GM23338 (cell line): ENCODE measurements around the gene FAT1. TPM values are rescaled to one million over a fixed set of nuclear protein-coding genes. Genes with fewer than 3 reads are reported as not detected.

Experiments used
- ATAC-seq: fragments of 200-7000 bp; cut with Tn5 transposase; 3 replicates; pipeline ENCODE4 v1.9.1; 2020
- DNase-seq: peaks from one replicate; pipeline ENCODE4 v3.0.0-alpha.2; 2015; ENCODE audit warnings: low spot score
- H2AFZ ChIP-seq: fragments of 200-600 bp; sonication (generic); 2 replicates; pipeline ENCODE4 v1.8.0; 2016; ENCODE audit warnings: antibody characterized with exemption, mild to moderate bottlenecking, moderate library complexity
- H3F3A ChIP-seq: fragments of 200-600 bp; sonication (generic); replicated peaks from 2 replicates; pipeline ENCODE4 v1.8.0; 2017; ENCODE audit warnings: antibody characterized with exemption, mixed run types, low read depth
- H3K27ac ChIP-seq: fragments of 200-600 bp; sonication (generic); 2 replicates; pipeline ENCODE4 v1.6.1; 2016; ENCODE audit warnings: low read depth
- H3K27me3 ChIP-seq: fragments of 200-600 bp; sonication (generic); 2 replicates; pipeline ENCODE4 v1.8.0; 2016; ENCODE audit warnings: mild to moderate bottlenecking, mixed run types, moderate library complexity; ENCODE audit not compliant: insufficient read depth
- H3K36me3 ChIP-seq: fragments of 200-600 bp; sonication (generic); 2 replicates; pipeline ENCODE4 v1.8.0; 2016; ENCODE audit warnings: mild to moderate bottlenecking; ENCODE audit not compliant: insufficient read depth
- H3K4me1 ChIP-seq: fragments of 200-600 bp; sonication (generic); 2 replicates; pipeline ENCODE4 v1.8.0; 2016; ENCODE audit warnings: mild to moderate bottlenecking, moderate library complexity; ENCODE audit not compliant: insufficient read depth
- H3K4me2 ChIP-seq: fragments of 200-600 bp; sonication (generic); 2 replicates; pipeline ENCODE4 v1.7.1; 2017; ENCODE audit warnings: mixed run types
- H3K4me3 ChIP-seq: fragments of 200-600 bp; sonication (generic); 2 replicates; pipeline ENCODE4 v1.6.1; 2016; ENCODE audit warnings: mixed run types
- H3K79me2 ChIP-seq: fragments of 200-600 bp; sonication (generic); replicated peaks from 2 replicates; pipeline ENCODE4 v1.8.0; 2017; ENCODE audit warnings: mild to moderate bottlenecking; ENCODE audit not compliant: insufficient read depth
- H3K9me2 ChIP-seq: fragments of 200-600 bp; sonication (generic); 2 replicates; pipeline ENCODE4 v1.8.0; 2017; ENCODE audit not compliant: insufficient read depth
- H4K20me1 ChIP-seq: fragments of 200-600 bp; sonication (generic); replicated peaks from 2 replicates; pipeline ENCODE4 v1.8.0; 2017; ENCODE audit warnings: mild to moderate bottlenecking; ENCODE audit not compliant: insufficient read depth
- H3K27ac Mint-ChIP-seq: 2 replicates; pipeline ENCODE4 v1.8.0; 2020; ENCODE audit warnings: inconsistent platforms, mild to moderate bottlenecking, moderate library complexity, mixed read lengths
- H3K27me3 Mint-ChIP-seq: 3 replicates; pipeline ENCODE4 v1.8.0; 2022; ENCODE audit warnings: low read depth, mild to moderate bottlenecking, moderate library complexity, mixed read lengths, inconsistent platforms; ENCODE audit not compliant: insufficient read depth, poor library complexity
- H3K36me3 Mint-ChIP-seq: 3 replicates; pipeline ENCODE4 v1.8.0; 2021; ENCODE audit warnings: low read depth, mild to moderate bottlenecking, inconsistent platforms, moderate library complexity, mixed read lengths
- H3K4me1 Mint-ChIP-seq: 3 replicates; pipeline ENCODE4 v1.8.0; 2020; ENCODE audit warnings: mild to moderate bottlenecking, inconsistent platforms, mixed read lengths
- H3K4me3 Mint-ChIP-seq: 3 replicates; pipeline ENCODE4 v1.8.0; 2021; ENCODE audit warnings: moderate library complexity, mild to moderate bottlenecking, inconsistent platforms, mixed read lengths
- H3K9me3 Mint-ChIP-seq: 3 replicates; pipeline ENCODE4 v1.8.0; 2020; ENCODE audit warnings: moderate library complexity, mild to moderate bottlenecking, inconsistent platforms, mixed read lengths
- CREB1 ChIP-seq: fragments of 250-450 bp; sonication (Bioruptor Pico); IDR thresholded peaks from 2 replicates; pipeline ENCODE4 v1.5.0; 2020; ENCODE audit warnings: low read depth, mild to moderate bottlenecking, moderate library complexity
- NANOG ChIP-seq: IDR thresholded peaks from 2 replicates; pipeline ENCODE4 v1.6.1; 2016; ENCODE audit warnings: antibody characterized with exemption, borderline replicate concordance
- POLR2AphosphoS5 ChIP-seq: IDR thresholded peaks from 2 replicates; pipeline ENCODE4 v1.6.1; 2016; ENCODE audit warnings: antibody characterized with exemption, low read depth
- STAT1 ChIP-seq: IDR thresholded peaks from one replicate; pipeline ENCODE4 v1.6.1; 2016; ENCODE audit warnings: antibody characterized with exemption; ENCODE audit not compliant: unreplicated experiment
- ZNF331 ChIP-seq: fragments of 250-450 bp; sonication (Bioruptor Pico); IDR thresholded peaks from 2 replicates; pipeline ENCODE4 v1.5.0; 2020; ENCODE audit warnings: low read depth, mild to moderate bottlenecking, moderate library complexity
- polyA plus RNA-seq: library from polyadenylated mRNA; unstranded; fragments of >200 nt; fragmentation: Nextera tagmentation; extraction: Ambion mirVana; gene quantifications from 2 replicates; pipeline ENCODE4 v1.2.1, GENCODE V29; 2016
- total RNA-seq: library from RNA; depleted of rRNA; stranded (reverse); fragments of >200 nt; shearing (Covaris generic); gene quantifications from 2 replicates; pipeline ENCODE4 v1.2.3, GENCODE V29; 2014
- TF ChIP-seq, protein P1 (sequence below), 2 experiments: fragments of 200-600 bp in 1 of 2; sonication (generic) in 1 of 2; conservative IDR thresholded peaks; 2 replicates each; pipeline versions ENCODE4 v1.5.1 to v1.6.1; 2016 to 2017; ENCODE audit warnings: antibody characterized with exemption in 2 of 2, low read depth in 2 of 2, mild to moderate bottlenecking in 2 of 2, moderate library complexity in 1 of 2
- TF ChIP-seq, protein P2 (sequence below): IDR thresholded peaks from 2 replicates; pipeline ENCODE4 v1.6.1; 2016; ENCODE audit warnings: antibody characterized with exemption

FAT1 gene
- total and polyA plus RNA-seq, 2 experiments from 2014 or later: 37.6 to 137 TPM

DNA sequence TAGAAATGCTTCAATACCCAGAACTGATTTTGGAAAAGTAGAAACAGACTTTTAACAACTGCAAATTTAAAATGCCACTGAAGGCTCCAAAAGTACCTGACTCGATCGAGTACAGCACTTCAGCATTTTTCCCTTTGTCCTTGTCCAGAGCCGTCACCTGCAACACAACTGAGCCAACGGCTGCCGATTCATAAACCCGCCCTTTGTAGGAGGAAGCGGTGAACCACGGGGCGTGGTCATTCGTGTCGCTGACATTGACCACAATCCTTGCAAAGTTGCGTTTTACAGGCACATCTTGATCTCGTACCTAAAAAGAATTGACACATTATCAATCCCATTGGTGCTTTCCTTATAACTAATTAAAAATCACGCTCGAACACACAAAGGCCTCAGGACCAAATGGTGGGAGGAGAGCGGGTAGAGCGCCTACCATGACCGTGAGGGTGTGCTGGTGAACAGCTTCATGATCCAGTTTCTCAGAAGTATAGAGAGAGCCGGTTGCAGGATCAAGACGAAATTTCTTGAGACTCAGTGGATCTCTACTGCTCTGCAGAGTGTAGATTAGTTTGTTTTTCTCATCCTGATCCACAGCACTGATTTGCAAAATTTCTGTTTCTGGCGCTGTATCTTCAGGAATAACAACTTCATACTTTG, 95.5 kb downstream of the FAT1 start (continued):
- no peak for TF ChIP-seq ZNF331 (CRISPR knock-in tag)

DNA sequence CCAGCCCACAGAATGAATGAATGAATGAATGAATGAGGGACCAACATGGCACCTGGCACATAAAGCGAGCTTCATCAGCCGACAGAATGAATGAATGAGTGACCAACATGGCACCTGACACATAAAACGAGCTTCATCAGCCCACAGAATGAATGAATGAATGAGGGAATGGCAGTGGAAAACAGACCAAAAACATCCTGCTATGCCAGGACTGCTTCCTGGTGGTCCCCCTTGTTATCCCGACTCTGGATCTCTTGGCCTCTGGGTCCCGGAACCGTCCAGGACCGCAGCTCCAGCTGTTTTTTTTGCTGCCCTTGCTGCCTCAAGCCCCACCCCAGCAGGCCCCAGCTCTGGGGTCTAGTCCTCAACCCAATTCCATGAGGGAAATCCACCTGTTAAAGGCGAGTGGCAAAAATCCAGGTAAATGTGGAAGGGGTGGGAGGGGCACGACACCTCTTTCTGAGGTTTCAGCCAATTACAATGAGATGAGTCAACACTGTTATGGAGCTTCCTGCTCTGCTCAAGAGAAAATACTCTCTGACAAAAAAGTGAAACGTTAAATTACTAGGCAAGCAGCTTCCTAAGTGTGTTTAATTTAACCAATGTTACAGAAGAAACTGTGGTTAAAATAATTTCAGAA, 96.3 kb downstream of the FAT1 start:
- 0 out of 2 replicates have a peak, but pooled peaks cover 8% of the 10 kb centered on the region for H3K4me1 ChIP-seq
- peaks cover 67% of the 10 kb centered on the region for H3K36me3 Mint-ChIP-seq
- TF ChIP-seq, protein P1, sequence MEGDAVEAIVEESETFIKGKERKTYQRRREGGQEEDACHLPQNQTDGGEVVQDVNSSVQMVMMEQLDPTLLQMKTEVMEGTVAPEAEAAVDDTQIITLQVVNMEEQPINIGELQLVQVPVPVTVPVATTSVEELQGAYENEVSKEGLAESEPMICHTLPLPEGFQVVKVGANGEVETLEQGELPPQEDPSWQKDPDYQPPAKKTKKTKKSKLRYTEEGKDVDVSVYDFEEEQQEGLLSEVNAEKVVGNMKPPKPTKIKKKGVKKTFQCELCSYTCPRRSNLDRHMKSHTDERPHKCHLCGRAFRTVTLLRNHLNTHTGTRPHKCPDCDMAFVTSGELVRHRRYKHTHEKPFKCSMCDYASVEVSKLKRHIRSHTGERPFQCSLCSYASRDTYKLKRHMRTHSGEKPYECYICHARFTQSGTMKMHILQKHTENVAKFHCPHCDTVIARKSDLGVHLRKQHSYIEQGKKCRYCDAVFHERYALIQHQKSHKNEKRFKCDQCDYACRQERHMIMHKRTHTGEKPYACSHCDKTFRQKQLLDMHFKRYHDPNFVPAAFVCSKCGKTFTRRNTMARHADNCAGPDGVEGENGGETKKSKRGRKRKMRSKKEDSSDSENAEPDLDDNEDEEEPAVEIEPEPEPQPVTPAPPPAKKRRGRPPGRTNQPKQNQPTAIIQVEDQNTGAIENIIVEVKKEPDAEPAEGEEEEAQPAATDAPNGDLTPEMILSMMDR (conservative IDR thresholded peaks at IDR 0.05; ENCODE audit: low read depth in 2 of 2): no peak

DNA sequence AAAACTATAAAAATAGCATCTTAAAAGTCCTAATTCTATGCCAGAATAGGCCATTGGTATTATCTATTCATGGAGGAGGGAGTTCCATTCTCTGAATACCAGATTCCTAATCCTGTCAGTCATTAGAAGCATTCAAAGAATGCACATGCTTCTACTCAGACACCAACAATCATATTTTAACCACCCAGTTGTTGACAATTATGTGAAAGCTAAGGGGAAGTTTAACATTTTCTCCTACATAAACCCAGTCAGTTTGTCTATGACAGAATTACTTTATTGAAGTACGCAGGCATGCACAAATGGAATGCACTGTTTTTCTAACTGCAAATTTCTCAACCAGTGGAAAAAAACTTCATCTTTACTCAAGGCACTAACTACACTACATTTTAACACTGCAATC, 98.7 kb downstream of the FAT1 start:
- peaks cover 6% of the 10 kb centered on the region for H3K27me3 Mint-ChIP-seq
- DNase-seq: no peak
- 0 out of 2 replicates have a peak, but pooled peaks cover 4% of the 10 kb centered on the region for H3F3A ChIP-seq
- H3K27ac ChIP-seq: no peak overlapping the region
- H3K36me3 Mint-ChIP-seq: peaks cover 64% of the 10 kb centered on the region
- no peak overlapping the region for H2AFZ ChIP-seq
- no peak overlapping the region for H3K4me3 Mint-ChIP-seq
- H3K4me3 ChIP-seq: no peak overlapping the region
- peaks cover 21% of the 10 kb centered on the region for H3K4me1 Mint-ChIP-seq
- H3K4me2 ChIP-seq: no peak overlapping the region
- H3K9me2 ChIP-seq: no peaks in the 10 kb centered on the region
- ATAC-seq: no peak
- no peaks in the 10 kb centered on the region; the same call in 2 of the 3 replicates for H3K9me3 Mint-ChIP-seq
- no peaks in the 10 kb centered on the region for H3K79me2 ChIP-seq
- H3K4me1 ChIP-seq: 0 out of 2 replicates have a peak, but pooled peaks cover 8% of the 10 kb centered on the region
- no peaks in the 10 kb centered on the region for H3K27me3 ChIP-seq
- no peaks in the 10 kb centered on the region for H4K20me1 ChIP-seq
- no peak overlapping the region for H3K27ac Mint-ChIP-seq
- TF ChIP-seq CREB1 (CRISPR knock-in tag) (no peak), STAT1 (no peak), NANOG (no peak), POLR2AphosphoS5 (no peak)
- TF ChIP-seq, protein P1 (conservative IDR thresholded peaks at IDR 0.05; ENCODE audit: low read depth in 2 of 2): no peak
- TF ChIP-seq, protein P2, sequence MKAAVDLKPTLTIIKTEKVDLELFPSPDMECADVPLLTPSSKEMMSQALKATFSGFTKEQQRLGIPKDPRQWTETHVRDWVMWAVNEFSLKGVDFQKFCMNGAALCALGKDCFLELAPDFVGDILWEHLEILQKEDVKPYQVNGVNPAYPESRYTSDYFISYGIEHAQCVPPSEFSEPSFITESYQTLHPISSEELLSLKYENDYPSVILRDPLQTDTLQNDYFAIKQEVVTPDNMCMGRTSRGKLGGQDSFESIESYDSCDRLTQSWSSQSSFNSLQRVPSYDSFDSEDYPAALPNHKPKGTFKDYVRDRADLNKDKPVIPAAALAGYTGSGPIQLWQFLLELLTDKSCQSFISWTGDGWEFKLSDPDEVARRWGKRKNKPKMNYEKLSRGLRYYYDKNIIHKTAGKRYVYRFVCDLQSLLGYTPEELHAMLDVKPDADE: no peak
- peaks cover 14% of the 10 kb centered on the region for H3K36me3 ChIP-seq

More for the DNA sequence above, 96.3 kb downstream of the FAT1 start:
- DNase-seq (peak; percentile 23), ATAC-seq (peak; percentile 43; the same call in 2 of the 3 replicates)
- no peaks in the 10 kb centered on the region; the same call in 2 of the 3 replicates for H3K9me3 Mint-ChIP-seq
- no peak overlapping the region; the same call in 1 of the 2 replicates for H3K27ac Mint-ChIP-seq
- no peaks in the 10 kb centered on the region for H4K20me1 ChIP-seq
- 0 out of 2 replicates have a peak, but pooled peaks cover 4% of the 10 kb centered on the region for H3F3A ChIP-seq
- H3K4me1 Mint-ChIP-seq: peaks cover 21% of the 10 kb centered on the region
- H3K4me3 ChIP-seq: no peak overlapping the region
- no peaks in the 10 kb centered on the region for H3K27me3 ChIP-seq
- H3K9me2 ChIP-seq: no peaks in the 10 kb centered on the region
- no peak overlapping the region for H2AFZ ChIP-seq
- no peak overlapping the region for H3K27ac ChIP-seq
- H3K79me2 ChIP-seq: no peaks in the 10 kb centered on the region
- no peak overlapping the region for H3K4me3 Mint-ChIP-seq
- H3K27me3 Mint-ChIP-seq: peaks cover 9% of the 10 kb centered on the region
- no peak overlapping the region for H3K4me2 ChIP-seq
- peaks cover 9% of the 10 kb centered on the region for H3K36me3 ChIP-seq
